Keratinocyte (primary cell): ENCODE measurements around the gene ARHGAP24. TPM values are rescaled to one million over a fixed set of nuclear protein-coding genes. Genes with fewer than 3 reads are reported as not detected.

Experiments
- DNase-seq: peaks from one replicate; pipeline ENCODE4 v3.0.0-alpha.2; 2011; ENCODE audit warnings: low read depth, missing footprints, low spot score
- FAIRE-seq: peaks from 2 replicates; lab custom pipeline; 2011; peaks lifted over from hg19 to GRCh38; lab: Jason Lieb, UNC
- H2AFZ ChIP-seq: 2 replicates; pipeline ENCODE4 v1.6.0; 2012; ENCODE audit warnings: low read length, control low read depth, inconsistent platforms; ENCODE audit not compliant: control insufficient read depth
- H3K27ac ChIP-seq: 2 replicates; pipeline ENCODE4 v1.5.1; 2011; ENCODE audit warnings: low read length; ENCODE audit not compliant: control insufficient read depth, insufficient read depth
- H3K27me3 ChIP-seq: 3 replicates; pipeline ENCODE4 v1.6.0; 2011; ENCODE audit warnings: low read length; ENCODE audit not compliant: control insufficient read depth, insufficient read depth; ENCODE audit errors: extremely low read depth
- H3K36me3 ChIP-seq, 2 experiments: 2 replicates in 1 of 2; 3 replicates in 1 of 2; pipeline ENCODE4 v1.5.1; 2011; ENCODE audit warnings: low read length in 2 of 2, mild to moderate bottlenecking in 1 of 2; ENCODE audit not compliant: control insufficient read depth in 2 of 2, insufficient read depth in 2 of 2; ENCODE audit errors: extremely low read depth in 1 of 2
- H3K4me1 ChIP-seq: 3 replicates; pipeline ENCODE4 v1.5.1; 2011; ENCODE audit warnings: low read length; ENCODE audit not compliant: control insufficient read depth, insufficient read depth; ENCODE audit errors: extremely low read depth
- H3K4me2 ChIP-seq: 3 replicates; pipeline ENCODE4 v1.6.0; 2011; ENCODE audit warnings: low read depth, low read length; ENCODE audit not compliant: control insufficient read depth, insufficient read depth; ENCODE audit errors: extremely low read depth
- H3K4me3 ChIP-seq, 3 experiments: fragments of 200-600 bp in 1 of 3; sonication (generic) in 1 of 3; 2 replicates in 2 of 3; 3 replicates in 1 of 3; pipeline ENCODE4 v1.5.1; 2011 to 2016; ENCODE audit warnings: low read length in 3 of 3, mild to moderate bottlenecking in 3 of 3, control low read depth in 2 of 3, inconsistent platforms in 1 of 3, low read depth in 1 of 3, mixed read lengths in 1 of 3, mixed run types in 1 of 3, moderate library complexity in 1 of 3; ENCODE audit not compliant: control insufficient read depth in 2 of 3, insufficient read depth in 2 of 3; ENCODE audit errors: extremely low read depth in 1 of 3
- H3K79me2 ChIP-seq: 2 replicates; pipeline ENCODE4 v1.6.0; 2012; ENCODE audit warnings: low read length; ENCODE audit not compliant: control insufficient read depth, insufficient read depth
- H3K9ac ChIP-seq: 3 replicates; pipeline ENCODE4 v1.6.0; 2011; ENCODE audit warnings: low read length; ENCODE audit not compliant: control insufficient read depth, insufficient read depth; ENCODE audit errors: extremely low read depth
- H3K9me1 ChIP-seq: 3 replicates; pipeline ENCODE4 v1.6.0; 2011; ENCODE audit warnings: low read length; ENCODE audit not compliant: control insufficient read depth, insufficient read depth; ENCODE audit errors: extremely low read depth
- H3K9me3 ChIP-seq: 2 replicates; pipeline ENCODE4 v1.5.1; 2012; ENCODE audit warnings: low read depth, low read length; ENCODE audit not compliant: control insufficient read depth
- H4K20me1 ChIP-seq: 3 replicates; pipeline ENCODE4 v1.6.0; 2011; ENCODE audit warnings: low read length; ENCODE audit not compliant: control insufficient read depth, insufficient read depth; ENCODE audit errors: extremely low read depth
- EZH2 ChIP-seq: IDR thresholded peaks from one replicate; pipeline ENCODE4 v1.6.1; 2012; ENCODE audit warnings: inconsistent platforms, mild to moderate bottlenecking, low read length, moderate library complexity
- dilution Hi-C: fragments of 300-500 bp; cut with MboI; formaldehyde crosslinking; loops from one replicate; pipeline ENCODE4 v1.7.0; 2020; ENCODE audit warnings: low sequenced_read_pairs; ENCODE audit not compliant: extremely low pct_ligation_motif_present
- polyA plus RNA-seq, 5 experiments: library from polyadenylated mRNA; depleted of rRNA in 3 of 5; stranded (reverse) in 3 of 5; stranded (forward) in 1 of 5; unstranded in 1 of 5; fragments of >200 nt; gene quantifications; 1 replicate in 1 of 5; 2 replicates in 3 of 5; 3 replicates in 1 of 5; pipeline versions ENCODE4 v1.2.1 to v1.2.3, GENCODE V29; 2011 to 2012; ENCODE audit warnings: missing spikeins in 2 of 5, low read depth in 1 of 5, low replicate concordance in 1 of 5
- TF ChIP-seq, protein P1 (sequence below), 3 experiments: IDR thresholded peaks in 1 of 3; conservative IDR thresholded peaks in 1 of 3; optimal IDR thresholded peaks in 1 of 3; 2 replicates in 2 of 3; 3 replicates in 1 of 3; pipeline versions ENCODE3 to v1.5.1; 2011; ENCODE audit warnings: low read length in 3 of 3, mild to moderate bottlenecking in 3 of 3, moderate library complexity in 2 of 3, control low read depth in 1 of 3, inconsistent platforms in 1 of 3; ENCODE audit not compliant: insufficient read depth in 2 of 3; ENCODE audit errors: extremely low read depth in 1 of 3

The ARHGAP24 gene
- polyA plus RNA-seq, 1 donor (not counting 4 experiments of a cell fraction or from before 2014, with no cell fraction given) = 0.87 TPM

DNA sequence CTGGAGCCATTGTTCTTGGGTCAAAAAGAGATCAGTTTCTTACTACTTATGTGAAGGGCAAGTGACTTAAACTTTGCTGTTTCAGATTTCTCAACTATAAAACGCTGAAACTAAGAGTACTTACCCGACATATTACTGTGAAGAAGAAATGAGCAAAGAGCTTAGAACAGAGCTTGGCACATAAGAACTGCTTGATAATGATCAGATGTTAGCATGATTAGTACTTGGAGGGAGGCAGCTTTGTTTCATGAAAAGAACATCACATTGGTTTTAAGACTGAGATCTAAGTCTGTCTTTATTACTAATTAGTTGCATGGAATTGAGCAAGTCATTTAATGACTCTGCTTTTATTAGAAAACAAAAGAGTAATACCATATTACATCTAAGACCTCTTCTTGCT, 169.1 kb downstream of the ARHGAP24 start:
- H4K20me1 ChIP-seq = no peaks in the 10 kb centered on the region
- no peak for DNase-seq
- H2AFZ ChIP-seq = no peak overlapping the region
- no peak overlapping the region for H3K4me2 ChIP-seq
- H3K79me2 ChIP-seq = no peaks in the 10 kb centered on the region
- dilution Hi-C loops = no loop called here
- TF ChIP-seq, protein P1, sequence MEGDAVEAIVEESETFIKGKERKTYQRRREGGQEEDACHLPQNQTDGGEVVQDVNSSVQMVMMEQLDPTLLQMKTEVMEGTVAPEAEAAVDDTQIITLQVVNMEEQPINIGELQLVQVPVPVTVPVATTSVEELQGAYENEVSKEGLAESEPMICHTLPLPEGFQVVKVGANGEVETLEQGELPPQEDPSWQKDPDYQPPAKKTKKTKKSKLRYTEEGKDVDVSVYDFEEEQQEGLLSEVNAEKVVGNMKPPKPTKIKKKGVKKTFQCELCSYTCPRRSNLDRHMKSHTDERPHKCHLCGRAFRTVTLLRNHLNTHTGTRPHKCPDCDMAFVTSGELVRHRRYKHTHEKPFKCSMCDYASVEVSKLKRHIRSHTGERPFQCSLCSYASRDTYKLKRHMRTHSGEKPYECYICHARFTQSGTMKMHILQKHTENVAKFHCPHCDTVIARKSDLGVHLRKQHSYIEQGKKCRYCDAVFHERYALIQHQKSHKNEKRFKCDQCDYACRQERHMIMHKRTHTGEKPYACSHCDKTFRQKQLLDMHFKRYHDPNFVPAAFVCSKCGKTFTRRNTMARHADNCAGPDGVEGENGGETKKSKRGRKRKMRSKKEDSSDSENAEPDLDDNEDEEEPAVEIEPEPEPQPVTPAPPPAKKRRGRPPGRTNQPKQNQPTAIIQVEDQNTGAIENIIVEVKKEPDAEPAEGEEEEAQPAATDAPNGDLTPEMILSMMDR (optimal IDR thresholded peaks at IDR 0.05 in 1 of 3, IDR thresholded peaks at IDR 0.05 in 1 of 3, conservative IDR thresholded peaks at IDR 0.05 in 1 of 3; ENCODE audit: extremely low read depth in 1 of 3, insufficient read depth in 2 of 3, low read length in 3 of 3) = no peak
- no peak for TF ChIP-seq EZH2
- H3K27me3 ChIP-seq = no peaks in the 10 kb centered on the region
- no peaks in the 10 kb centered on the region for H3K36me3 ChIP-seq
- H3K9me1 ChIP-seq = no peaks in the 10 kb centered on the region
- no peak for FAIRE-seq
- H3K4me3 ChIP-seq = no peak overlapping the region
- no peaks in the 10 kb centered on the region for H3K4me1 ChIP-seq
- H3K9ac ChIP-seq = no peak overlapping the region
- no peaks in the 10 kb centered on the region for H3K9me3 ChIP-seq
- H3K27ac ChIP-seq = no peak overlapping the region

DNA sequence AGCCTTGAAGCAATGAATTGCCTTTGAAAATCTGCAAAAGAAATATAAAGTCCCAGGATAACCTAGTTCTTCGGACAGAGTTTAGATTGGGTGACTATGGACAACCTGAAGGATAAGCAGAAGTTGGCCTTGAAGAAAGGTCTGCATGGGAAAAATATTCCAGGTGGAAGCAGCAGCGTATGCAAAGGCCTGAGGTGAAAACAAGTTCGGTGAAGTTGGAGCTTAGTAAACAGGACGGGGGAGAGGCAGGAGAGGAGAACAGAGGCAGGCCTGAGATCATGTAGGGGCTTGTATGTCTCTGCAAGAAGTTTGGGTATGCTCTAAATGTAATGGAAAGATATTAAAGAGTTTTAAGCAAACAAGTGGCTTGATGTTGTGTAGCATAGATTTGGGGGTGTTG, 176.0 kb downstream of the ARHGAP24 start:
- dilution Hi-C loops = no loop called here
- H3K36me3 ChIP-seq = no peaks in the 10 kb centered on the region
- H4K20me1 ChIP-seq = no peaks in the 10 kb centered on the region
- H3K9me1 ChIP-seq = no peaks in the 10 kb centered on the region
- no peaks in the 10 kb centered on the region for H3K79me2 ChIP-seq
- no peak overlapping the region for H3K9ac ChIP-seq
- no peaks in the 10 kb centered on the region for H3K27me3 ChIP-seq
- TF ChIP-seq EZH2 = no peak
- TF ChIP-seq, protein P1 (optimal IDR thresholded peaks at IDR 0.05 in 1 of 3, IDR thresholded peaks at IDR 0.05 in 1 of 3, conservative IDR thresholded peaks at IDR 0.05 in 1 of 3; ENCODE audit: extremely low read depth in 1 of 3, insufficient read depth in 2 of 3, low read length in 3 of 3) = no peak
- no peaks in the 10 kb centered on the region for H3K9me3 ChIP-seq
- peaks cover 6% of the 10 kb centered on the region for H3K4me1 ChIP-seq
- H3K27ac ChIP-seq = no peak overlapping the region
- H3K4me2 ChIP-seq = peak overlapping the region; percentile 17
- no peak overlapping the region for H3K4me3 ChIP-seq
- DNase-seq = no peak
- FAIRE-seq = no peak
- H2AFZ ChIP-seq = peak overlapping the region; percentile 71
